IPS DF 19.7 (cell line): ENCODE data around the gene BMP8A.
"Not testable (repeated sequence)": the region's sequence is repeated elsewhere in the genome, so short reads cannot be mapped to it uniquely, and the experiment has no call there.

ENCODE experiments used
- DNase-seq: peaks from one replicate; pipeline ENCODE4 v3.0.0-alpha.2; 2013; ENCODE audit warnings: low read depth, low spot score

The BMP8A gene

DNA sequence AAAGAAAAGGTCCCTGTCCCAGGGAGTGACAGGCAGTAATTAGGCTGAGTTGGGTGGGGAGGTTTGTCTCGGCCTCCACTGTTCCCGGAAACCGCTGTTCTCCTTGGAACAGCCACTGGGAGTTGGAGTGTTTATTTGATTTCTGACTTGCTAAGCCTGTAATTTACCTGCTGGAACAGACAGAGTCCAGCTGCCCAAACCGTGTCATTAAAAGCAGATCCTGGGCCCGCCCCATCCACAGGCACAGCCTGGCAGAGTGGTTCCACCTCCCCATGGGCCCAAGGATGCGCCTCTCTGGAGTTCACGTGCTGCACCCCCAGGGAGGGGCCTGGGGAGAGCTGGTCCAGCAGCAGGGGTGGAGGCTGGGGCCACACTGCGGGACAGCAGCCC, 35.7 kb downstream of the BMP8A start:
- not testable (repeated sequence) for DNase-seq

DNA sequence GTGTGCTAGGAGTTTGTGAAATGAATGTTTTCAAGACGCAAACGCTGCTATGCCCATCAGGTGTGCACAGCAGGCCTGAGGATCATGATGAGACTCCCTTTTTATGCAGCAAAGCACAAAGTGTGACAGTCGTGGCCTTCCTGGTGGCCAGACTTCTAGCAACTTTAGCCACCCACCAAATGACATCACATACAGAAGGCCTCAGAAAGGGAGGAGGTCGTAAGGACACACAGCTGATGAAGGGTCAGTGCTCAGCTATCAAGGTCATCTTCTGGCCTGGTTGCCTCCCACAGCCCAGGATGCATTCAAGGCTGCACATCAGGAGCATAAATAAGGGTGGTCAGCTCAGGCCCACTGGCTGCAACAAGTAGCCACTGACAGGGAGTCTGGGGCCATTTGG, 36.6 kb downstream of the BMP8A start:
- no peak for DNase-seq

DNA sequence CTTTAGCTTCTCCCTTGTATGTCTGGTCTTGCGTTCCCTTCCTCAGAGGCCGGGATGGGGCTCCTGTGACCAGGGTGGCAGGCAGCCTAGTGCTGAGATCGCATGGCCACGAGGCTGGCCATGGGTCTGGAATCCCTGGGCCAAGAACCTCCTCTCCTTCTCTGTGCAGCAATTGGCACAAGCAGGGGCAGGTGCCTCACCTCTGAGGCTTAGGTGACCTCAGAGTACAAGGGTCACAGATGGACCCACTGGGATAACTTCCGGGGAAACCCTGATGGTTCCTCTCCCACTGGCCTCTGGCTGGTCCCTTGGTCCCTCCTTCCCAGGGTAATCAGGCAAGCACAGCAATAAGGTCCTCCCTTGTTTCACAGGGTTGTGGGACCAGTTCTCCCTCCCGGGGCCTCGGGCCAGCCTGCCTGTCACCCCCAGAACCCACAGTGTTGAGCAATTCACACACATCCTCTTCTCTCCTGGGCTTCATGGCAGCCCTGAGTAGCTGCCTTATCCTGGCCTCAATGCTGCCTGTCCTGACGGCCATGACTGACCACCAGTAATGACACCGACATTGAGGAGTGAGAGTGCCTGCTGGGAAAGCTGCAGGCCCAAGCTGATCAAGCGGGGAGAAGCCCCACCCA, 38.6 kb downstream of the BMP8A start:
- no peak for DNase-seq

DNA sequence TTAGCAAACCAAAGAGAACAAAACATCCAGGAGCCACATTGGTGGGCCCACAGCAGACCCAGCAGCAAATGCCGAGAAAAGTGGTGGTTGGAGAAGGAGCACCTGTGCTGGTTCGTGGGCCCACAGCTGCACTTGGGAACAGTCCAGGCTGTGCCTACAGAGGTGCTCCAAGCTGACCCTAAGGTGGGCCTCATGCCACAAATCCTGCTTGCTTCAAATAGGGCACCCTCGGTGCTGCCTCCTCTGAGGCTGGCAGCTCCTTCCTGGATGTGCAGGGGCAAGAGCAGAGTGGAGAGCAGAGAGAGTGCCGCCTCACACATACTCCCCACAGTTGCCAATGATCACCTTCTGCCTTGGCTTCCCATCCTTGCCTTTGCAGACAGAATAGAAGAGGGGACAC, 40.1 kb downstream of the BMP8A start:
- no peak for DNase-seq

DNA sequence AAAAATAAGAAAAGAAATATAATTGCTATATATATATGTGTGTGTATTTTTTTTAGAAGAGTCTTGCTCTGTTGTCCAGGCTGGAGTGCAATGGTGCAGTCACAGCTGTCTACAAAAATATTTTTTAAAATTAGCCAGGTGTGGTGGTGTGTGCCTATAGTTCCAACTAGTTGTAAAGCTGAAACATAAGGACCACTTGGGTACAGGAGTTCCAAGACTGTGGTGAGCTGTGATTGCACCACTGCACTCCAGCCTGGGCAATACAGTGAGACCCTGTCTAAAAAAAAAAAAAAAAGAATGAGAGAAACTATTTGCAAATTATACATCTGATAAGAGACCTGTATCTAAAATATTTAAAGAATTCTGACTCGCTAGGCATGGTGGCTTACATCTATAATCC, 42.0 kb downstream of the BMP8A start:
- no peak for DNase-seq

DNA sequence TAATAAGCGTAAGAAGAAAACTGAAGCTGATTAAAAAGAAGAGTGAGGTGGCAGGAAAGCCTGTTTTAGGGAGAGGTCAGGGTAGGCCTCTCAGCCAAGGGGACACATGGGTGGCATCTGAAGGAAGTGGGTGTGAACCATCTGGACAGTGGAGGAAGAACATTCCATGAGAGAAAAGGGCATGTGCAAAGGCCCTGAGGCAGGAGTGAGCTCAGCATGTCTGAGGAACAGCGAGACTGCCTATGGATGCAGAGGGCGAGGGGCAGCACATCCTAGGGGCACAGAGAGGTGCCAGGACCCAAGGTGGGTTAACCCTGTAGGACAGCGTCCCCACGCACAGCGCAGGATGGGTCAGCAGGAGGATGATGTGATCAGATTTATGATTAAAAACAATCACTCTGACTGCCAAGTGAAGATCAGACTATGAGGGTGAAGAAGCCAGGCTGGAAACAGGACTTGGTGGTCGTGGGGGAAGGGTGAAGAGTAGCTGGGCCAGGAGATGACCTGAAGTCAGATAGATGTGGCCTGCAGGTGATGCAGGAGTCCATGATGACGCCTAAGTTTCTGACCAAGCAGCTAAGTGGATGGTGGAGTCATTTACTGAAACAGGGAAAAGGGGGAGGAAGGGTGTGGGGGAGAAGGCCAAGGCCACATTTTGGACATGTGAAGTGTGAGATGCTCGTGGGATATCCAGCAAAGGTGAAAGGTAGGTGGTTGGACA, 47.3 kb downstream of the BMP8A start:
- DNase-seq: no peak

DNA sequence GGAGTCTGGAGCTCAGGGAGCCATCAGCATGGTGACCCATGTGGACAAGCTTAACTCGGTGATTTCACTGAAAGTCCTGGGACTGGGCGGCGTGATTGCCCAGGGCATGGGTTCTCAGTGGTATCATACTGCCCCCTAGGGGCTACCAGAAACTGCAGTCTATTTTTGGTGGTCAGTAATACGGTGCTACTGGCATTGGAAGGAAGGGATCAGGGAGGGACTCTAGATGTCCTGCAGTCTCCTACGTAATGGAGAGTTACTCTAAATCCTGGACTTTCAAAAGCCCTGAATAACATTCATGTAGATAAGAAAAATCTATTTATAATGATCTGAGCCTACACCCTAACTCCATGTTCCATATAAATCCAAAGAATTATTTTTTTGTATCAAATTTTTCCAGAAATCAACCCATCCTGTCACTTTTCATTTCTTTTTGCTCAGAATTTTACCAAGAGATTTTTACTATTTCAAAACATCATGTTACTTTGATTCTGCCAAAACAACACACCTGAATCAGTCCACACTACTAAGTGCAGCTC, 47.9 kb downstream of the BMP8A start:
- DNase-seq: peak; percentile 52

DNA sequence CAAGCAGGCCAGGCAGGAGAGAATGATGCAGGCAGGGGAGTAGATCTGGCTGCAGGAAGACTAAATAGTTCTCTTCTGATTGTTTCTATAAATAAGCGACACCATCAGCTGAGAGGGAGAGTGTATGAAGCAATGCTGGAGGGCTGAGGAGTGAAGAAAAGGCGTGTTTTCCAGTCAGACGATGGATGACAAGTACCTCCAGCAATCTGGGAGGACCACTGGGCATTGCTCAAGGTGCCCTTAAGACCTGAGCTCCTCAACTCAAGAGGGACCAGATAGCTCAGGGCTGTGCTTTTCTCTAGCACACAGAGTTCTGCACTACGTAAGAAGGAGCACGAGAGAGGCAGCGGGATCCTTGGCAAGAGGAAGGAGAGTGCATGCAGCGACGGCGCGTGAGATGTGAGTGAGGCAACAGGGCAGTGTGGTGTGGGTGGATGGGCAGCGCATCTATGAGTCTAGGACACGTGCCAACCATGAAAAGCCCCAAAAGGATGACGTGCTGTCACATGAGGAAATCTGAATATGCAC, 49.1 kb downstream of the BMP8A start:
- no peak for DNase-seq

DNA sequence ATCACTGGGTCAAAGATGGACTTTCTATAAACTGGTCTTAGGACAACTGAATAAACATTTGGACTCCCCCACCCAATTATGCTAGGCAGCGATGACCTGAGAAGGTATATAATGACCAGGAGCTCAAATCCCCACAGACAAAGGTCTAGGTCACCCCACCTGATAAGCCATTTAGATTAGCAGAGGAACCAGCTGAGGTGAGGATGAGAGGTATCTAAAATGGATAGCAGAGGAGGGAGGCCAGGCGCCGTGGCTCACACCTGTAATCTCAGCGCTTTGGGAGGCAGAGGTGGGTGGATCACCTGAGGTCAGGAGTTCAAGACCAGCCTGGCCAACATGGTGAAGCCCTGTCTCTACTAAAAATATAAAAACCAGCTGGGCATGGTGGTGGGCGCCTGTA, 51.5 kb downstream of the BMP8A start:
- DNase-seq: no peak

DNA sequence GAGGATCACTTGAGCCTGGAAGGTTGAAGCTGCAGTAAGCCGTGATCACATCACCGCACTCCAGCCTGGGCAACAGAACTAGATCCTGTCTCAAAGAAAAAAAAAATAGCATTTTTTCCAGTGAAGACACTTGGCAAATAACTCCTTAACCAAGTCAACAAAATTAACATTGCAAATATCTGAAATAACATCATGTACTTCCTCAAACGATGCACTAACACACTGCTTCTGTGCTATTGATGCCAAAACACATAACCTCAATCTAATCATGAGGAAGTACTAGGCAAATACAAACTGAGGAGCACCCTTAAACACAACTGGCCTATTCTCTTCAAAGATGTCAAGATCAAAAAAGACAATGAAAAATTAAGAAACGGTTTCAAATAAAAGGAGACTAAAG, 52.9 kb downstream of the BMP8A start:
- no peak for DNase-seq

DNA sequence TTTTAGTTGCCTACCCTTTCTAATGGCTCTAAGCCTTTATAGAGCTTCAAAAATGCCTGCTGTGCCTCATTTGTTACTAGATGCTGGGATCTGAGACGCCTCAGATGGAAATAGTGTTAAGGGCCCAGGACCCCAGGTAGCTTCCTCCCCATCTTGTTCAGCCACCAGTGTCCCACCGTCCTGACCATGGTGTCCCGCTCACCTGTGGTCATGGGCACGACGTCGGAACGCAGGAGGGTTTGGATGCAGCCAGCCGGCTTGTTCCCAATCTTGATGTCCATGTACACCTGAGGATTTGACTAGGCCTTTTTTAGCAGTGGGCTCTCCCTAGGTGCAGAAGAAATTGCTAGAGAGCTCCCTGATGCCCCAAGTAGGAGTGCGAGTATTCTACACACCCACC, 54.1 kb downstream of the BMP8A start:
- DNase-seq: no peak

DNA sequence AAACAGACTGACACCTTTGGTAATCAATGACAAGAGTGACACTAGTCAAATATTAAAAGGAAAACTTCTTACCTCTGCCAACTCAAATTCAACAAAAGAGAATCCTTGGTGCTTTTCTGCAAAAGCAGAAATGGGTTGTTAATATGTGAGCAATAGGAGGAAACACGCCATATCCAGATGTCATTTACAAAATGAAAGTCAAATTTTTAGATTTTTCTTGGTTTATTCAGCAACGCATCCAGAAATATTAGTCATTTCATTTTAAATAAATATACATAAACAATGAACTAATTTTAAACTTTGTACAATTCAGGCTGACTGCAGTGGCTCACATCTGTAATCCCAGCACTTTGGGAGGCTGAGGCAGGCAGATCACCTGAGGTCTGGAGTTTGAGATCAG, 62.8 kb downstream of the BMP8A start:
- DNase-seq: no peak

DNA sequence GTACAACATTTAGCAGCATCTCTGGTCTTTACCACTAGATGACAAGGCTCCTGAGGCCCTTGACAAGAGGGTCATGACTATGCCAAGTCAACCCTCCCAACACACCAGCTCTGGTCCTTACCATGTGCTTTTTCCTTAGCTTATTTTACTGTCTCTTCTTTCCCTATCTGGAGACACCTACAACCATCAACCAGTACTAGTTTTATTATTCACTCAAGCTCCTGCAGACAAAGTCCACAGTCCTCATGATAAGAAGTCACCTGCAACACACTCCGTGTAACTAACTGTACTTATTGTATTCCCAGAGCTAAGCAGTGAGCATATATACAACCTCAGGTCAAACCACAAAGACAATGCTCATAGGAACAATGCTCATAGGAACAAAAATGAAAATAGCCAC, 69.8 kb downstream of the BMP8A start:
- no peak for DNase-seq

DNA sequence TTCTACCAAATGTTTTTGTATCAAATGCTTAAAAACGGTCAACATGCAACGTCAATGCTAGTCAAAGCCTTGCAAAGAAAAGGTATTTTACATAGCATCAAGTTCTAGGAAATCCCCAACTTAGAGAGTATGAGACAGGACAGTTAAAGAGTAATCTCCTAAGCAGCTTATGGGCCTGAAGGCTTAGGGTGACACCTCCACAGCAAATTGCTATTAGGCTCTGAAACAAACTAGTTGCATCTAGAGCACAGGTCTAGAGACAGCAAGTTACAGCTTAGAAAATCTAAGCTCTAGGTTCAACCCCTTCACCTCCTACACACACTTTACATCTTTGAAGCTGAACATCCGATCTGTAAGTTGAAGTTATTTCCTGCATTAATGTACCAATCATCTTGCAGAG, 71.5 kb downstream of the BMP8A start:
- DNase-seq: no peak

DNA sequence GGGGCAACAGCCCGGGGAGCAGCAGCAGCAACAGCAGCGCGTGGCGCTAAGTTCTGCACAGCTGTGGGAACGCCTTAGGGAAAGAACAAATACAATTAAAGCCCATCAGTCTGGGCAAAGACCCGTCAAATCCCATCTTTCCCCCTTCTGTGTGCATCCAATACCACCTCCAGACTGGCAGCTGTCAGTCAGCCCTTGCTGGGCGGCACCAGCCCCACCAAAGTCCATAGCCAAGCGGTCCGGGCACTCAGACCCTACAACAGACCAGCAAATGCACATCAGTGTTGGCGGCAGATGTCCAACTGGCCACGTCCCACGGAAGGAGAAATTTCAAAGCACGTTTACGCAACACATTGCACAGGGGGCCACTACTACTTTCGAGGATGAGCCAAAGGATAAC, 72.2 kb downstream of the BMP8A start:
- no peak for DNase-seq

DNA sequence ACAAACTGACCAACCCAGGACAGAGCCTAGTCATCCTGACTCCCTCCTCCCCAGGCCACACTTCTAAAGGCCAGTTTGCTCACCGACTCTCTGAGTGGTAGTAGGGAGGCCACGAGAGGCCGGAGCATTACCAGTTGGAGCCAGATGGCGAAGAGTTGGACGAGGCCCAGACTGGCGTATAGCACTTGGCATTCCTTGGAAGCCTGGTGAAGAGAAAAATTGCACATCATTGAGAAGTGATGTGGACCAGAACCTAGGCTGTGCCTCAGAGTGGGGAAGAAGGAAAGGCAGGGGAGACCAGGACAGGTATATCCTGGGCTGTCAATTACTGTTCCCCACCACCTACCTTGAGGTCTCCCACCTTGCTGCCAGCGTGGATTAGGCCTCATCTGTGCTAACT, 72.9 kb downstream of the BMP8A start:
- DNase-seq: no peak

DNA sequence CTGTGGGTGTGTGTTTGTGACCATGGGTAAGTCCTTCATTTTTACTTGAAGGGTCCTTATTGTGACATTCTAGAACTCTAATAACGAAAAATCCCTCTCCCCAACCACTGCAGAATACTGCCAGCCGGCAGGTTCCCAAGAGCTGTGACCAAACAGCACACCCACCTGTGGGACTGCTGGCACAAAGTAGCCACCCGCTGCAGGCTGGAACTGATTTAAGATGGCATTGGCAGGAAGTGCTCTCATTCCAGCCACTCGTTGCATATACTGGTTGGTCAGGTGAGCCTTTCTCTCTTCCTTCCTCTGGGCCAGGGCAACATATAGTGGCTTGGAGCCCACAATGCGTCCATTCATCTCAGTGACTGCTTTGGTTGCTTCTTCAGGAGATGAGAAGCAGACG, 73.5 kb downstream of the BMP8A start:
- DNase-seq: no peak

DNA sequence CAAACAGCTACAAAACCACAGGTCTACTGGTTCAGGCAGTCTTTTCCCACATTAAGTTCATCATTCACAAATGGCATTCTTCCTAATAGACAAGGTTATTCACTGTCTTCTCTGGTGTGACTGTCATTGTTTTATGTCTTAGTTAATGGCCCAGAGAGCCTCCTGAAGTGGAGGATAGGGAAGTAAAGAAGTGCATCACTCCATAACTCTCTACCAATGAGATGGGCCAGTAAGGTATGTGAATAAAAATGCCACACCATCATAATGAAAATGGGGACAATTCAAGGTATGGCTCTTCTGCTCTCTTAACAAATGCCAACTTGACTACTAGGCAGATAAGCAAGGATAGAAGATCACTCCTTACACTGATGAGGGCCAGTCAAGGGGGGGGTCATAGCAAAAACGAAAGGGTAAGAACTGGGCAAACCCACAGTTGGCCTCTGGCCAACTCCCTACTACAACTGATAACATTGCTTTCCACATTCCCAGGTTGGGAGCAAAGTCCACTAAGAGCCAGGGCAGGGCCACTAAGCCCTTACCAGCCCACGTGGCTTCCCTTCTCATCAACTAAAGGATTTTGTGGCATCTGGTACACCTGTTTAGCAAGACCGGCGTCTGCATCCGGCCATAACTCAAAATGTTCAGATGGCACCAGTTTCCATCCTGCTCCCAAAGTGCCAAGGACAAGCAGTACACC, 75.2 kb downstream of the BMP8A start:
- DNase-seq: no peak

DNA sequence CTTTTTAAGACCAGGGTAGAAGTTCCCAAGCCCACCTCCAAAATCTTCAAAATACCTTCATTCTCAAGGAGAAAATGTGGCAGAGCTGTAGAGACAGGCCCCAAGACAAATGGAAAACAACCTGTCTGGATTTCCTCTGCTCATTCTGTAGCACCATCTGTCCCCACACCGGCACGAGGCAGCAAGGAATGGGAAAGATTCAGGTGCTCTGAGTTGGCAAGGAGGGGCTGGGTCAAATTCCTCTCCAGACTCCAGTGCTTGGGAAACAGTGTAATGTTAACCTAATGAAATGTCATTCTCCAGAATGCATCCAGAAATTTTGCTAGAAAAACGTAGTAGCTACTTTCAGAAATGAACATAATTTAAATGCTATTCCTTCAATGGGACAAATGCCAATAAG, 75.9 kb downstream of the BMP8A start:
- DNase-seq: no peak

DNA sequence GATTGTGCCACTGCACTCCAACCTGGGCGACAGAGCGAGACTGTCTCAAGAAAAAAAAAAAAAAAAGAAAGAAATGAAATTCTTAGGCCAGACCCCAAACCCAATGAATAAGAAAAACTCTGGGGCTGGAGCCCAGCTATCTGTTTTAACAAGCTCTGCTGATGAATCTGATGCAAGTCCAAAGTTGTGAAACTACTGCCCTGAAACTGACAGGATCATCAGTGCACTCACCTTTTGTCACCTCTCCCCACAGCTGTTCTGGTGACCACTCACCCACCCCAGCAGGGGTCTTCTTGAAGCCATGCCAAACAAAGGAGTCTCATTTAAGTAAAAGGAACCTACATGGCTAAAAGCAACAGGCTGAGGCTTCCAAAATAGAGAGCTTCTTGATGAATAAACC, 76.8 kb downstream of the BMP8A start:
- DNase-seq: no peak

DNA sequence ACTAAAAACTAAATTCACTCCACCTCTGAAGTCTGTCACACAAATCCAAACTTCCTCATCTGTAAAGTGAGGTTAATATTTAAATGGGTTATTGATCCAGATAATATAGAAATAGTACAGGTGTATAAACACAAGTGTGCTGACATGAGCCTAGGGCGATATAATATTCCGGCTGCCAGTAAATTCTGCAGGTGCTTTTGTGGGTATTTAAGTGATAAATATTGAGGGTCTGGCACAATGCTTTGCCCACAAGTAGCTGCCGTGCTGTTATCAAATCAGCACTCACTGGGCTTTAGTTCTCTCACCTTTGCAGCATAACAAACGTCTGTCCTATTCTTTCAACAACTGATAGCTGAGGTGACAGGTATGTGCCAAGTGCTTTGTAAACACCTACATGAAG, 77.6 kb downstream of the BMP8A start:
- DNase-seq: no peak

DNA sequence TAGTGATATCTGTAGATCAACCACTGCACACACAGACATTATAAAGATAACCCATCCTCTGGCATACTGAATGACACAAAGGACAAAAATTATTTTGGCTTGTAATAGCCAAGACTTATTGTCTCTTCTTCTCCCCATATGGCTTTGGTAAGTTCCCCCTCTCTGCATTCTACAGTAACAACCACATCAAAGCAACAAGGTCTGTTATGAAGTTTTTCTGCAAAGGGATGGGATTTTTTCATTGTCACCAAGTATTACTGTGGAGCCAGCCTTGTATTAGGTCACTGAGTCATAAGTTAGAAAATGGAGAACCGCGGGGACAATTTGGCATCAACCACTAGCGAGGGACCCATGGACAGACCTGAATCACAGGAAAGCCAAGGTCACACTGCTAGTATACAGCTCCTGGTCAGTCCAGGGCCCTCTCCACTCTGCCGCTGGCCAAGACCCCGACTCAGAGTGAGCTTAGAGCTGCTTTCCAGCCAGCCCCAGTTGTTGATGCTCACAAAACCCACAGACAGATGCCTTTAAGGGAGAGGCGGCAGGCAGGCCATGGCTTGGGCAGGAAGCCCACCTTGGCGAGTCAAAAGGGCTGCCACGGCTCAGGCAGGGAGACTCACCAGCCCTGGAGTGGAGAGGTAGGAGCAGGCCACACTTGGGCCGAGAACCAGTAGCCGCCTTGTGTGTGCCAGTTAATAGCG, 79.2 kb downstream of the BMP8A start:
- DNase-seq: no peak
